Stimulated activated naive CD8-positive, alpha-beta T cell treated with anti-CD3 and anti-CD28 coated beads, Interleukin-15, Interleukin-2, amounts not matched to agents 100 U/mL and 50 U/mL, for 24 hours (primary cell): ENCODE results near the gene CEACAM19.

Experiments
- ATAC-seq: fragments of 150-1000 bp; cut with Tn5 transposase; one replicate; pipeline ENCODE4 v1.10.0; 2021
- DNase-seq: peaks from one replicate; pipeline ENCODE4 v3.0.0; 2021

CEACAM19 gene

GRCh38 chr19:44723299-44723951 lies 52.1 kb downstream of the CEACAM19 start:
- ATAC-seq, result peak; percentile 51
- DNase-seq, result no peak

- ATAC-seq (peak; percentile 81), DNase-seq (peak; percentile 81)
Measured at GRCh38 chr19:44723952-44724319, 52.7 kb downstream of the CEACAM19 start.

GRCh38 chr19:44725251-44725650 lies 54.0 kb downstream of the CEACAM19 start:
- DNase-seq, result no peak
- no peak for ATAC-seq

GRCh38 chr19:44725684-44726083 lies 54.4 kb downstream of the CEACAM19 start:
- no peak for DNase-seq
- ATAC-seq, result no peak

GRCh38 chr19:44726465-44726864 lies 55.2 kb downstream of the CEACAM19 start:
- no peak for ATAC-seq
- DNase-seq, result no peak

GRCh38 chr19:44728178-44728577 lies 56.9 kb downstream of the CEACAM19 start:
- ATAC-seq (no peak), DNase-seq (no peak)

GRCh38 chr19:44729516-44730033 lies 58.3 kb downstream of the CEACAM19 start:
- DNase-seq, result no peak
- ATAC-seq, result no peak

GRCh38 chr19:44731081-44731480 lies 59.8 kb downstream of the CEACAM19 start:
- ATAC-seq (no peak), DNase-seq (no peak)

GRCh38 chr19:44731622-44732021 lies 60.3 kb downstream of the CEACAM19 start:
- ATAC-seq (no peak), DNase-seq (no peak)

GRCh38 chr19:44732235-44733014 lies 61.1 kb downstream of the CEACAM19 start:
- DNase-seq (no peak), ATAC-seq (no peak)
